A549 (cell line): Measurements from ENCODE around the gene DERA.

Source experiments
- CEBPB ChIP-seq, 2 experiments: fragments of >200 bp in 1 of 2; sonication (Bioruptor Twin) in 1 of 2; formaldehyde crosslinking in 1 of 2; IDR thresholded peaks; 2 replicates each; pipeline ENCODE4 v1.6.1; 2012 to 2016
- CHD4 ChIP-seq: fragments of 200-600 bp; sonication (generic); IDR thresholded peaks from 2 replicates; pipeline ENCODE4 v1.6.1; 2016; ENCODE audit warnings: antibody characterized with exemption, mild to moderate bottlenecking, borderline replicate concordance
- CTCF ChIP-seq: fragments of >200 bp; sonication (Bioruptor Twin); formaldehyde crosslinking; IDR thresholded peaks from 3 replicates; pipeline ENCODE4 v1.5.1; 2016
- EP300 ChIP-seq, 2 experiments: fragments of >200 bp; sonication (Bioruptor Twin); formaldehyde crosslinking; IDR thresholded peaks; 2 replicates in 1 of 2; 3 replicates in 1 of 2; pipeline ENCODE4 v1.6.1; 2016 to 2017
- MAFK ChIP-seq: fragments of 450-650 bp; IDR thresholded peaks from 2 replicates; pipeline ENCODE4 v1.6.1; 2014; ENCODE audit not compliant: partially characterized antibody
- MAX ChIP-seq: IDR thresholded peaks from 2 replicates; pipeline ENCODE4 v1.6.1; 2012
- MYC ChIP-seq: IDR thresholded peaks from 2 replicates; pipeline ENCODE4 v1.6.1; 2012; ENCODE audit warnings: mild to moderate bottlenecking, inconsistent platforms, low read length, improper control_type of control experiment, borderline replicate concordance
- NFE2L2 ChIP-seq: fragments of 150-350 bp; conservative IDR thresholded peaks from 2 replicates; pipeline ENCODE4 v1.6.1; 2014; ENCODE audit warnings: low read length
- NR3C1 ChIP-seq: fragments of >200 bp; sonication (Bioruptor Twin); formaldehyde crosslinking; IDR thresholded peaks from 3 replicates; pipeline ENCODE4 v1.6.1; 2017
- POLR2A ChIP-seq: IDR thresholded peaks from 2 replicates; pipeline ENCODE4 v1.6.1; 2012; ENCODE audit warnings: mild to moderate bottlenecking, low read length
- RAD21 ChIP-seq, 2 experiments: fragments of >200 bp in 1 of 2; sonication (Bioruptor Twin) in 1 of 2; formaldehyde crosslinking in 1 of 2; IDR thresholded peaks in 1 of 2; conservative IDR thresholded peaks in 1 of 2; 2 replicates in 1 of 2; 3 replicates in 1 of 2; pipeline ENCODE4 v1.6.1; 2012 to 2018; ENCODE audit warnings: inconsistent platforms in 1 of 2
- RFX5 ChIP-seq: fragments of 450-650 bp; IDR thresholded peaks from 2 replicates; pipeline ENCODE4 v1.7.1; 2014; ENCODE audit warnings: antibody characterized with exemption, mild to moderate bottlenecking, moderate library complexity

GRCh38 chr12:16034136-16034817, 123.1 kb downstream of the DERA start:
- no peak for TF ChIP-seq CTCF
- TF ChIP-seq NR3C1: no peak
- TF ChIP-seq POLR2A: no peak
- TF ChIP-seq CEBPB (IDR thresholded peaks at IDR 0.05): no peak
- no peak for TF ChIP-seq EP300 (IDR thresholded peaks at IDR 0.05)
- TF ChIP-seq MYC: no peak
- TF ChIP-seq NFE2L2: no peak
- no peak for TF ChIP-seq MAX
- TF ChIP-seq RFX5: no peak
- TF ChIP-seq MAFK: no peak
- TF ChIP-seq CHD4: no peak
- TF ChIP-seq RAD21 (conservative IDR thresholded peaks at IDR 0.05 in 1 of 2, IDR thresholded peaks at IDR 0.05 in 1 of 2): no peak
